HG03097 (cell line): ENCODE results near the gene CBX4.

Experiments used
- ATAC-seq: cut with Tn5 transposase; IDR thresholded peaks from one replicate; pipeline ENCODE4 v1.9.1; 2021; ENCODE audit not compliant: unreplicated experiment, low FRiP score

CBX4 gene

GRCh38 chr17:79842656-79843473 is 3.6 kb upstream of the CBX4 start:
- ATAC-seq = no peak

DNA sequence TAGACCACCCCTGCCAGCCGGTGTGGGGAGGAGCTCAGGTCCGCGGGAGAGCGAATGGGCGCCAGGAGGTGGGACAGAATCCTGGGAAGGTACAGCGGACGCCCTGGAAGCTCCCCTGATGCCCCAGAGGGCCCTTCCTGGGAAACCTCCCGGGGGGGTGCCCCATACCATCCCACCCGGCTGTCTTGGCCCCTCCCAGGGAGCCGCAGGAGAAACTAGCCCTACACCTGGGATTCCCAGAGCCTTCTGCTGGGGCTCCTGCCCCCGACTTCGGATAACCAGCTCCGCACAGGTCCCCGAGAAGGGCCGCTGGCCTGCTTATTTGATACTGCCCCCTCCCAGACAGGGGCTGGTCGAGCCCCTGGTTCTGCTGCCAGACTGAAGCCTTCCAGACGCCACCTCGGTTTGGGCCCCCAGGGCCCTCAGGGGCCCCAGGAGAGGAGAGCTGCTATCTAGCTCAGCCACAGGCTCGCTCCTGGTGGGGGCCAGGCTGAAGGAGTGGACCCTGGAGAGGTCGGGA is 3.0 kb upstream of the CBX4 start:
- no peak for ATAC-seq

DNA sequence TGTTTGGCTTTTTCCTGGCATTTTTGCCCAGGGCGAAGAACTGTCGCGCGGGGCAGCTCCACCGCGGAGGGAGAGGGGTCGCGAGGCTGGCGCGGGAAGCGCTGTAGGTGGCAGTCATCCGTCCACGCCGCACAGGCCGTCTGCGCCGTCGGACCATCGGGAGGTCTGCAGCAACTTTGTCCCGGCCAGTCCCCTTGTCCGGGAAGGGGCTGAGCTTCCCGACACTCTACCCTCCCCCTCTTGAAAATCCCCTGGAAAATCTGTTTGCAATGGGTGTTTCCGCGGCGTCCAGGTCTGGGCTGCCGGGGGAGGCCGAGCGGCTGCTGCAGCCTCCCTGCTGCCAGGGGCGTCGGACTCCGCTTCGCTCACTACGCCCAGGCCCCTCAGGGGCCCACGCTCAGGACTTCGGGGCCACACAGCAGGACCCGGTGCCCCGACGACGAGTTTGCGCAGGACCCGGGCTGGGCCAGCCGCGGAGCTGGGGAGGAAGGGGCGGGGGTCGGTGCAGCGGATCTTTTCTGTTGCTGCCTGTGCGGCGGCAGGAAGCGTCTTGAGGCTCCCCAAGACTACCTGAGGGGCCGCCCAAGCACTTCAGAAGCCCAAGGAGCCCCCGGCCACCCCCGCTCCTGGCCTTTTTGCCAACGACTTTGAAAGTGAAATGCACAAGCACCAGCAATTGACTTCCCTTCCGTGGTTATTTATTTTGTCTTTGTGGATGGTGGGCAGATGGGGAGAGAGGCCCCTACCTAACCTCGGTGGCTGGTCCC is 2.3 kb upstream of the CBX4 start:
- ATAC-seq = no peak

DNA sequence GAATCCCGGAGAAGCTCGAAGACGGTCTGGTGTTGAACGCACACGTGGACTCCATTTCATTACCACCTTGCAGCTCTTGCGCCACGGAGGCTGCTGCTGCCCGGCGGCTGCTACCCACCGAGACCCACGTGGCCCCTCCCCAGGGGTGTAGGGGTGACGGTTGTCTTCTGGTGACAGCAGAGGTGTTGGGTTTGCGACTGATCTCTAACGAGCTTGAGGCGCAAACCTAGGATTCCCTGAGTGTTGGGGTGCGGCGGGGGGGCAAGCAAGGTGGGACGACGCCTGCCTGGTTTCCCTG is 1.7 kb upstream of the CBX4 start:
- no peak for ATAC-seq

- ATAC-seq = no peak
These were observed 1.2 kb upstream of the CBX4 start for GRCh38 chr17:79840269-79840988.

- peak; percentile 23 for ATAC-seq
These were observed 542 bp downstream of the CBX4 start for GRCh38 chr17:79838522-79839274.

- no peak for ATAC-seq
These were observed 1.2 kb downstream of the CBX4 start for GRCh38 chr17:79837888-79838521.

DNA sequence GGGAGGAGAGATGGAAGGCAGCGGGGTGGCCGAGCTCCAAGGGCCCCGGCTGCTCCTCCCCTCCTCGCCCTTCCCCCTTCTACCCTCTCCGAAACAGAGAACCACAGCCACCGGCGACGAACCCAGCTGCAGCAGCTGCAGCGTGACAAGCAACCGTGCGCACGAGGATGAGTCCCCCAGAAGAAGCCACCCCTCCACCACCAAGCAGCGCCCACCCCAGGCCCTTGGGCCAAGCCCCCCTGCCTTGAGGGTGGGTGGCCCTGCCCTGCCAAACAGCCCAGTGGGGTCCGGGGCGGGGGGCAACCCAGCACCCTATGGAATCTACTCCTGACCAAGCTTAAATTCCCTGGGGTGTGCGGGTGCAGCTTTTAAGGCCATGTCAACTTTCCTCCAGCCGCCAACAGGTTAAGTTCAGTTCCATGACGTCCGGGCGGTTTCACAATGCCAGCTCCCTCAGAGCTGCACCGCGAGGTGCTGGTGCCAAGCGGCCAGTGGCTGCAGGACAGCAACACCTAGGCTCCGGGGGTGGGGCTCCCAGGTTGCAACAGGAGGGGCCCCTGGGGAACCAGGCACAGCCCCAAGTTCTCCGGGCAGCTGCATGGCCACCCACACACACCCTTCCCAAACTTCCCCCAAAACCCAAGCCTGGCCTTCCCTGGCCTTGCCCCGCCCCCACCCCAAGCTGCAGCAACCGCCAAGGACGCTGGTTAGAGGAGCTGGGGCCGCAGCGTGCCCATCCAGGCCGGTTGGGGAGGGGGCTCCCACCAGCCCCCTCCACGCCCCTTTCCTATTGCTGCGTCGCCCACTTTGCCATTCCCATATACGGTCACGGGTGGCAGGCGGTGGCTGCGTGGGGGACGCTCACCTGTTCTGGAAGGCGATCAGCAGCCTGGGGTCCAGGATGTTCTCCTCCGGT is 2.0 kb downstream of the CBX4 start:
- ATAC-seq = no peak

GRCh38 chr17:79836510-79836971 is 2.7 kb downstream of the CBX4 start:
- no peak for ATAC-seq

DNA sequence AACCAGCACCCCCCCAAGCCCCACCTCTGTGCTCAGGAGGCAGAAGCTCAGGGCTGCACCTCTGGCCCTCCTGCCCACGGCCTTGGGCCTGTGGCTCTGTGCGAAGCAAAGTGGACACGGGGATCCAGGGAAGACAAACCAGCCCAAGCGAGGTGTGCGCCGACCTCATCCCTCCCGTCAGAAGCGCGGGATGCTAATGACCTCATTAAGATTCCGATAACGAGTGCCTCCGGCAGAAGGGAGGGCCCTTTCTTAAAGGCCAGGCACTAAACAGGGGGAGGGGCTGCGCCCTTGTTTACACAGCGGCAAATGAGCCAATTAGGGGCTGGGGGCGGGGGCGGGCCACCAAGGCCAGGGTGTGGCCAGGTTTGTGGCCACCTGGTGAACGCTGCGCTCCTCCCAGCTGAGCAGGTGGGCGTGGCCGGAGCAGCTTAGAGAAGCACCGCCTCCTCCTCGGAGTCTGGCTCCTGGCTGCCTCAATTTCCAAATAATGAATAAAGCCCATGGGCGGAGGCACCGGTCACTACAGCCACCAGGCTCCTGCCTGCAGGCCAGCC is 3.2 kb downstream of the CBX4 start:
- no peak for ATAC-seq

DNA sequence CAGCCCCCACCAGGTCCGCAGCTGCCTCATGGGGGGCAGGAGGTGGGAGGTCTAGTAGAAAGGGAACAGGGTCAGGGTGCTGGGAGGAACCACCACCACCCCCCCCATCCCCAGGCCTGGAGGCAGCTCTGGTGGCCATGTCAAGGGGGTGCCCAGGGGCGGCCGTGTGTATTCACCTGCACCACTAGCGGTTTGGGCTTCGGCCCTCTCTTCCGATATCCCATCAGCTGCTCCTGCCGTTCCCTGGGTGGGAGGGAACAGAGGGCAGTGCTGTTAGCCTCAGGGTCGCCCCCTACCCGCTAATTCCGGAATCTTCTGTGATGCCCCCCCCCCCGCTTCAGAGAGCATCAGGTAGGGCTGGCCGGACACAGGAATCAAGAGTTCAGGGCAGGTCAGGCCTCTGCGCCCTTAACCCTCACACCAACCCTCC is 3.8 kb downstream of the CBX4 start:
- no peak for ATAC-seq

DNA sequence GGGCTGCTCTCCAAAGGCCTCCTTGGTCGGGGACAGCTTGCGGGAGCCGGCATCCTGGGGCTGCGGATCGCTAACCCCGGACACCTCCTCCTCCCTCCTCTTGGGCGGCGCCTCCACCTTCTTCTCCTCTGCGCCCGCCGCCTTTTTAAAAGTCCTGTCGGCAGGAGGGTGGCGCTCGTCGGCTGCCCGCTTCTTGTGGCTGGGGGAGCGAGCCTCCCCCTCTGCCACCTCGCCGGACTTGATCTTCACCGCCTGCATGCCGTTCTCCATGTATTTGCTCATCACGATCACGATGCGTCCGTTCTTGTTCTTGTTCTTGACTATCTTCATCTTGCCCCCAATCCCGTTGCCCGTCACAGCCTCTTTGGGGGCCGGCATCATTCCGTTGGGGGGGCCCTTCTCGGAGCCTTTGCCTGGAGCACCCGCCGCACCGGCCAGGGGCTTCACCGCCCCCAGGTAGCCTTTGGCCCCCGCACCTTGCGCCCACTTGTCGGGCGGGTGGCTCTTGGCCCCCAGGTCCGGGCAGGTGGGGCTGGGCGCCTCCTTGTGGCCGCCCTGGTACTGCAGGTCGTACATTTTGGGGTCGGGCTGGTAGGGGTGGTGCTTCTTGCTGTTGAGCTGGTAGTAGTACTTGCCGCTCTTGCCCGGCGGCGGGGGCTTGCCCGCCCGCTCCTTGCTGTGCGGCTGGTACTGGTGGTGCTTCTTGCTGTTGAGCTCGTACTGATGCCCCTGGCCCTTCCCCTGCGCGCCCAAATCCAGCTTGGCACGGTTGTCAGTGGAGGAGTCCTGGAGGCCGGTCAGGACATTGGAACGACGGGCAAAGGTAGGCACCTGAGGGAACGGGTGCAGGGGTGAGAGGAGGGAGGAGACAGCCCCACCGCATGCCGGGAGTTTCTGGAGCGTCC is 4.4 kb downstream of the CBX4 start:
- ATAC-seq = no peak

DNA sequence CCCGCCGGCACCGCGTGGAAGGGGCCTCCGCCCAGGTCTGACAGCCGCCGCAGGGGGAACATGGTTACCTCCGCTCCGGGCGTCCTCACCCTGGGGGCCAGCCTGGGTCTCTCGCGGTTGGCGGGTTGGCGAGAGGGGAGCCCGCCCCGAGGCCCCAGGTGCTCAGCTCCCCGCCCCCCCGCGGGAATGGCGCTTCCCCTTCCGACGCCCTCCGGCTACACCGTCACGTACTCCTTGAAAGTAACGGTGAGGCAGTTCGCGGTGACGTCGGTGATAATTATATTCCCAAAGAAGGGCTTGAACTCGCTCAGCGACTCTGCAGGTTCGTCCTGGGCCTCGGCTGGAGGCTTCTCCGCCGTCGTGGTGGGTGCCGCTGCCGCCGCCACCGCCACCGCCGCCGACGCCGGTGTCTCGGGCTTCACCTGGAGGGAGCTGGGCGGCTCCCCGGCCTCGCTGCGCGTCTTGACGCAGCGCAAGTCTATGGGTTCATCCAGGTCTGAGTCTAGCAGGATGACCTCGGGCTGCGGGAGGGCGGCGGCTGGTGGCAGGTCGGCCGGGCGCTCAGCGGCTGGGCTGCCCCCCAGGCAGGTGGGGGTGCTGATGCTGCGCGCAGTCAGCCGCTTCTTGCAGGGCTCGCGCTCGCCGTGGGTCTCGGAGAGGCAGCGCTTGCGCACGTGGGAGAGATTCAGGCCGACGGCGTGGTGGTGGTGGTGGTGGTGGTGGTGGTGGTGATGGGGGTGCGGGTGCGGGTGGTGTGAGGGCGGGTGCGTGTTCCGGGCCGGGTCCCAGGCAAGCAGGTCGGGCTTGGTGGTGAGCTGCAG is 5.3 kb downstream of the CBX4 start:
- no peak for ATAC-seq

DNA sequence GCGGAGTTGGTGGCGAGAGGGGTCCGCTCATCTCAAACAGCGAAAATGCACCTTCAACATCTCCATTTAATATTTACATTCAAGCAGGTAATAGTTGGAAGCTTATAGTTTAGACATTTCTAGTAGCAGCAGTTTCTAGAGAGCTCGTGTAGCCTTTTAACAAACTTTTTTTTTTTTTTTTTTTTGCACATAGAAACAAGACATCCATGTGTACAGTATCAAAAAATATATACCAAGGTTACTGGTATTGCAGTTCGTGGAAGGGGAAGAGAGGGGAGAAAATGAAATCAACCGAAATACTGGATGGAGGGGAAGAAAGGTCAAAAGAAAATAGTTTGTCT is 6.2 kb downstream of the CBX4 start:
- no peak for ATAC-seq

DNA sequence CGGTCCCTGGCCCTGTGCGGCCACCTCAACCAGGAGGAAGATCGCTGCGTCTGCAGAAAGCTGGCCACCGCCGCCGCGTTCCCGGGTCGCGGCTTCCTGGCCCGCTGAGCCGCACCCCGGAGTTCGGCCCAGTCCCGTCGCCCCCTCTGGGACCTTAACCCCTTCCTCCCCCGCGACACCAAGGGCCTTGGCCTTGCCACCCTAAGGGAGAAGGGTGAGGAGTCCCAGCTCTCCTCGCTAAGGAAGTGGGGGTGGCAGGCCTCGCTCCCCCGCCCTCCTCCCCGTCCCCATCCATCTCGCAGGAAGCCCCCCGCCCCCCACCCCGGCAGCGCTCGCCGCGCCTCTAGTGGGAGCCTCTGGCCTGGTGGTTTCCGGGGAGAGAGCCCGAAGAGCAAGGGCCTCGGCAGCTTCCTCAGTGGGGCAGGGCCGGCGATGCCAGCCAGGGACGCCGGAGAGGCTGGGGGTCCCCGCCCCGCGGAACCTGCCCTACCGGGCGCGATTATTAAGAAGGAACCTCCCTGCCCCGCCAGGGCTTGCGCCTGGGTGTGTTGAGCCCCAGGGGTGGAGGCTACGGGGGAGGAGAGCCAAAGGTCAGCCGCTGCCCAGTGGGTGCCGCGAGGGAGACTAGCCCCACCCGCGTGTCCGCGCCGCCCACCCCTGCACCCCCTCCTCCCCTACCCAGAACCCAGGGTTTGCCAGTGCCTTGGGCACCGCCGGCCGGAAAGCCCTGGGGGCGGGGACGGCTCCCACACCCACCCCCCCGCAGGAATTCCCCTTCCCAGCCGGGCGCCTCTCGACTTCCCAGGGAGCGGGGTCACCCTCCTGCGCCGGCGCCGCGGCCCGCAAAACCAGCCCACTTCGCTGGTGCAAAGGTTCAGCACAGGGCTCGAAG is 6.8 kb downstream of the CBX4 start:
- no peak for ATAC-seq
